HG02759 (cell line): Measurements from ENCODE around the gene SPRYD3.
A peak's percentile ranks its signal among the peaks of the same experiment; 100 is the strongest.

Experiments
- ATAC-seq: cut with Tn5 transposase; IDR thresholded peaks from one replicate; pipeline ENCODE4 v1.9.1; 2021; ENCODE audit warnings: mild to moderate bottlenecking, moderate library complexity; ENCODE audit not compliant: unreplicated experiment

SPRYD3 gene

GRCh38 chr12:53064613-53065436, 14.4 kb downstream of the SPRYD3 start:
- no peak for ATAC-seq

GRCh38 chr12:53063708-53064612, 15.2 kb downstream of the SPRYD3 start:
- ATAC-seq, result no peak

- ATAC-seq, result no peak
These were observed 16.0 kb downstream of the SPRYD3 start for GRCh38 chr12:53062977-53063707.

GRCh38 chr12:53062011-53062961, 16.9 kb downstream of the SPRYD3 start:
- ATAC-seq, result no peak

GRCh38 chr12:53061404-53062010, 17.7 kb downstream of the SPRYD3 start:
- no peak for ATAC-seq

GRCh38 chr12:53060721-53061276, 18.4 kb downstream of the SPRYD3 start:
- ATAC-seq, result no peak

- no peak for ATAC-seq
These were observed 19.0 kb downstream of the SPRYD3 start for GRCh38 chr12:53060064-53060720.

- ATAC-seq, result no peak
These were observed 19.6 kb downstream of the SPRYD3 start for GRCh38 chr12:53059434-53060063.

- ATAC-seq, result no peak
These were observed 20.3 kb downstream of the SPRYD3 start for GRCh38 chr12:53058674-53059433.

GRCh38 chr12:53057816-53058500, 21.2 kb downstream of the SPRYD3 start:
- ATAC-seq, result no peak

GRCh38 chr12:53056901-53057300, 22.3 kb downstream of the SPRYD3 start:
- no peak for ATAC-seq

- no peak for ATAC-seq
These were observed 22.9 kb downstream of the SPRYD3 start for GRCh38 chr12:53056296-53056695.

- ATAC-seq, result no peak
These were observed 23.5 kb downstream of the SPRYD3 start for GRCh38 chr12:53055471-53056266.

- peak; percentile 92 for ATAC-seq
These were observed 24.9 kb downstream of the SPRYD3 start for GRCh38 chr12:53054112-53054878.
